Daoy (cell line): ENCODE data around the gene GDA. TPM values are rescaled to one million over a fixed set of nuclear protein-coding genes. Genes with fewer than 3 reads are reported as not detected.

ENCODE experiments used
- DNase-seq: peaks from one replicate; pipeline ENCODE4 v3.0.0-alpha.2; 2015; ENCODE audit warnings: low read depth
- total RNA-seq: library from RNA; depleted of rRNA; stranded (reverse); fragments of >200 nt; shearing (Covaris generic); gene quantifications from 2 replicates; pipeline ENCODE4 v1.2.3, GENCODE V29; 2014

GDA gene
- total RNA-seq, 1 experiment from 2014 or later: 3.7 TPM

DNA sequence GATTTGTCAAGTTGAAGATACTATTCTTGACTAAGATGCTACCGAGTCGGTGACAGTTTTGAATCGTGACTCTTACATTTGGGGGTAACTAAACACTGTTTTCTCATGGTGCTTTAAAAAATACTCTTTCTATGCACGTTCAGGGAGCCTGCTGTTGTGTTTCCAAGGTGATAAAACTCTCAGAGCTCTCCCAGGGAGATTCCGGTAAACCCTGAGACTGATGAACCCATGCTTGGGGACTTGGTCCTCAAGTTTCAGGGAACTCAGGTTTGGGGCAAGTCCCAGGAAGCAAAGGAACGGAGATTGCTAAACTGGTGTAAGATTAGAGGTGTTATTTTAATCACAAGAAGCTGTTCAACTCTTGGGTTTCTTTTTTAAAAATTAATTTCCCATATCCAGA is 1.4 kb downstream of the GDA start:
- DNase-seq: peak; percentile 46

GRCh38 chr9:72151104-72151503 is 1.9 kb downstream of the GDA start:
- DNase-seq: no peak

DNA sequence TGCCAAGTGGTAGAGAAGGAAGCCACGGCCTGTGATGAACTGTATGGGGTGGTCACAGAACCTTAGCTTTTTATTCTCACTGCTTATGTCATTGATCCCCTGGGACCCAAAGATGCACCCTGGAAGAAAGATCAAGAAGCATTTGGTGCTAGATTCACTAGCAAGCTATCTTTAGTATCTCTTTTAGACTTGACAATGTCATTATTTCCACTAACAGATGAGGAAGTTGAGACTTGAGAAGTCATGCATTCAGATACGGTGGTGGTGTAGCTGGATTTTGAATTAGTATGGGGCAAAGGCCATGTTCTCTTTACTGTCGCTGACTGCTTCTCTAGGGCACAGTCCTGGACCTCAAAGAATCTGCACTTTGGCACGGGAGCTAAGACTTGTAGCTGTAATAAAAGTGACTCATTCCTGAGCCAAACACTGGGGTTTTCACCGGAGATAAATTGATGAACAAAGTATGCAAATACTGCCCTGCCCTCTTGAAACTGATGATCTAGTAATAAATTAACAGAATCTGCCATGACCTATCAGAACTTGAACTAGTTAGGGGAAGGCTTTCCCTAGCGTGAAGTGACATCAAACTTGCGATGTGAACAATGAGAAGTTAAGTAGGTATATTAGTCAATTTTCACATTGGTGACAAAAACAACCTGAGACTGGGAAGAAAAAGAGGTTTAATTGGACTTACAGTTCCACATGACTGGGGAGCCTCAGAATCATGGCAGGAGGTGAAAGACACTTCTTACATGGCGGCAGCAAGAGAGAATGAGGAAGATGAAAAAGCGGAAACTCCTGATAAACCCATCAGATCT is 5.4 kb downstream of the GDA start:
- peak; percentile 62 for DNase-seq

- DNase-seq: no peak
Measured at GRCh38 chr9:72155301-72155700, 6.1 kb downstream of the GDA start.

GRCh38 chr9:72156586-72156985 is 7.3 kb downstream of the GDA start:
- peak; percentile 44 for DNase-seq

DNA sequence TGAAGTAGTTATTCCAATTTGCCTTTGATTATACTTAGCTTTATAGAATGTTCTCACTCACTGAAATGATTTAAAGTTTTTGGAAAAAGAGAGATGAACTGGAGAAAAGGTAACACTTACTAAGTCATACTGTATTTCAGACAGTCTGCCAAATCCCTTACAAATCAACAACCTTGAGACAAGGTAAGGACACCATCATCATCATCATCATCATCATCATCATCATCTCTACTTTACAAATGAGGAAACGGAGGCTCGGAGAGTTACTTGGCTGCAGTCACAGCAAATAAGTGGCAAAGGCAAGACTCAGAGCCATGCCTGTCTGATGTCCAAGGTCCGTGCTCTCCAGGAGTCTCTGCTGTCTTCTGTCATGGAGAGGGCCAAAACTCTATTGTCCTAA is 9.4 kb downstream of the GDA start:
- no peak for DNase-seq

GRCh38 chr9:72160446-72161123 is 11.3 kb downstream of the GDA start:
- DNase-seq: no peak

- DNase-seq: no peak
Measured at GRCh38 chr9:72165326-72165725, 16.1 kb downstream of the GDA start.

GRCh38 chr9:72165821-72166547 is 16.7 kb downstream of the GDA start:
- no peak for DNase-seq

DNA sequence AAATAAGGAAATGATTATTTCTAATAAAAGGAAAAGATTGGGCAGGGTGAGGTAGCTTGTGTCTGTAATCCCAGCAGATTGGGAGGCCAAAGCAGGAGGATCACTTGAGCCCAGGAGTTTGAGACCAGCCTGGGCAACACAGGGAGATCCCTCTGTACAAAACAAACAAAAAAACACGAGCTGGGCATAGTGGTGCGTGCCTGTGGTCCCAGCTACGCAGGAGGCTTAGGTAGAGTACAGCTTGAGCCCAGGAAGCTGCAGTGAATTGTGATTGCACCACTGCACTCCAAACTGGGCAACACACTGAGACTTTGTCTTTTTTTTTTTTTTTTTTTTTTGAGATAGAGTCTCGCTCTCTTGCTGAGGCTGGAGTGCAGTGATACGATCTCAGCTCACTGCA is 18.8 kb downstream of the GDA start:
- no peak for DNase-seq

DNA sequence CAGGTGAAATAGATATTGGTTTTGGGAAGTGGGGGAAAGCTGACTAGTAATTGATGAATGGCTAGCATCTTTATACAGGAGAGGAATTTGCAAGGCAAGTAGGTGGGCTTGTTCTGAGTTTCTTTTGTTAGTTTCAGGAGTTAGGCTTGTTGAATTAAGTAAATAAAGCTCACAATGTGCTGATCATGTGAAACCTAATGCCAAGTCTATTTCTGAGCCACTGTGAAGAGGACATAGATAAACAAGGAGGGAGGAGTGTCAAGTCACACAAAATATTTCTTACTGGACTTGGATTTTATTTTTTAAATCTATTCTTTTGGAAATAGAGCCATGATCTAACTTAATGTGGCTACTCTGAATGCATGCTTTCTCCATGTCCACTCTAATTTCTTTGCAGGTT is 19.9 kb downstream of the GDA start:
- no peak for DNase-seq

DNA sequence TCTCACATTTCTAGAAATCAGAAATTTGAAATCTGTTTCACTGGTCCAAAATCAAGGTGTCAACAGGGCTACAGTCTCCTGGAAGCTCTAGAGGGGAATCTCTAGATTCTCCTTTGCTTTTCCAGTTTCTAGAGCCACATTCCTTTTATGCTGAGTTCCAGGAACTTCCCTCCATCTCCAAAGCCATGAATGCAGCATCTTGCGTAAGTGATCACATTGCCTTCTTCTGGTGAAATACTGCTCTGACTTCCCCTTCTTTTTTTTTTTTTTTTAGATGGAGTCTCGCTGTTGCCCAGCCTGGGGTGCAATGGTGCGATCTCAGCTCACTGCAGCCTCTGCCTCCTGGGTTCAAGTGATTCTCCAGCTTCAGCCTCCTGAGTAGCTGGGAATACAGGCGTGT is 23.8 kb downstream of the GDA start:
- DNase-seq: no peak

DNA sequence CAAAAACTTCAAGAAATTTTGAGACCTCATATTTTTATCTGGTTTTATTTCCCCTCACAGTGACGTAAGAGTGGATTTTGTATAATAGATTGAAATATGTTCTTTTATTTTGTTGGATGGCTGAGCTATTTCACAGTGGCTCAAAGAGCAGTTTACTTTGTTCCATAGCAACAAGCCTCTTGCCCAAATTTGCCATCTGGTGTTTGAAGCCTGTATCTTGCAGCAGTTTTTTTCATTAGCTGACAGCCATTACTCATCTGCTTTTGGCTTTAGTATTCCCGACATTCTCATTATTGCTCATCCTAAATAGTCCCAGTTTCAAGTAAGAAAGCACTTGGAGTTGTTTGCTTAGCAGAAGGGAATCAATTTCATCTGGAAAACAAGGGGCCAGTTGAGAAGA is 36.3 kb downstream of the GDA start:
- no peak for DNase-seq

DNA sequence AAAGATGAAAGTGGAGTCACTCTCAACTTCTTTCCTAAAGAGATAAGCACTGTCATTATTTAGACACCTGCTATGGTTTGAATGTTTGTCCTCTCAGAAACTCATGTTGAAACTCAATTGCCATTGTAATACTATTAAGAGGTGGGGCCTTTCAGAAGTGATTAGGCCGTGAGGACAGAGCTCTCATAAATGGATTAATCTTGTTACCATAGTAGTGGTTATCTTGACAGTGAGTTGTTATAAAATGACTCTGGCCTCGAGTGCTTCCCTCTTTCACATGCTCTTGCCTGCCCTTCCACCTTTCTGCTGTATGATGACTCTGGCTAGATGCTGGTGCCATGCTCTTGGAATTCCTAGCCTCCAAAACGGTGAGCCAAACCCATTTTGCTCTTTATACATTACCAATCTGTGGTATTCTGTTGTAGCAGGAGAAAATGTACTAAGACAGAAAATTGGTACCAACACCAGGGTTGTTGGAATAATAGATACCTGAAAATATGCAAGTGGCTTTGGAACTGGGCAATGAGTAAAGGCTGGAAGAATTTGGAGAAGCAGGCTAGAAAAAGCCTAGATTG is 38.0 kb downstream of the GDA start:
- DNase-seq: no peak

DNA sequence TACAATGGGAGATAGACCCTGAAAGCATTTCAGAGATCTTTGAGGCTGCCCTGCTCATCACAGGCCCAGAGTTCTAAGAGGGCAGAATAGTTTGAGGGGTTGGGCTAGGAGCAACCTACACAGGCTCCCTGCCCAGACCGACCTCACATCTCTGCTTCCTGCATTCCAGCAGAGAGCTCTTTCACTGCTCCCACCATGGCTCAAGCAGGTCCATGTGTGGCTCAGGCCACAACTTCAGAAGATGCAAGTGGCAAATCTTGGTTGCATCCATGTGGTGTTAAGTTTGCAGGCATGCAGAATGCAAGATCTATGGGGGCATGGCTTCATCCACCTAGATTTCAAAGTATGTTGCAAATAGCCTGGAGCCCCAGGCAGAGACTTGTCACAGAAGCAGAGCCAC is 39.0 kb downstream of the GDA start:
- DNase-seq: no peak

DNA sequence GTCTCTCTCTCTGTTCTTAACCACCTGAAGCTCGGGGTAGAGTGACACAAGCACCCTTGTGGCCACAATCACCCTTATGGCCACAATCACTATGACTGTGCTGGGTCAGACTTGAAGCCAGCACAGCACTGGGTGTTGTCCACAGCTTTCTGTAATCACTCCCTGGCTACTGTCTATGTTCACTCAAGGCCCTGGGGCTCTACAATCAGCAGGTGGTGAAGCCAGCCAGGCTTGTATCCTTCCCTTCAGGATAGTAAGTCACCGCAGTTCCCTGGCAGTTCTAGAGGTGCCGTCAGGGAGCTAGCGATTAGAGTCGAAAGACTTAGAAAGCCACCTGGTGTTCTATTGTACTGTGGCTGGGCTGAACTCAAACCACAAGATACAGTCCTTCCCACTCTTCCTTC is 44.2 kb downstream of the GDA start:
- DNase-seq: no peak

GRCh38 chr9:72199238-72199637 is 50.0 kb downstream of the GDA start:
- DNase-seq: no peak

- DNase-seq: no peak
Measured at GRCh38 chr9:72200452-72200851, 51.2 kb downstream of the GDA start.

DNA sequence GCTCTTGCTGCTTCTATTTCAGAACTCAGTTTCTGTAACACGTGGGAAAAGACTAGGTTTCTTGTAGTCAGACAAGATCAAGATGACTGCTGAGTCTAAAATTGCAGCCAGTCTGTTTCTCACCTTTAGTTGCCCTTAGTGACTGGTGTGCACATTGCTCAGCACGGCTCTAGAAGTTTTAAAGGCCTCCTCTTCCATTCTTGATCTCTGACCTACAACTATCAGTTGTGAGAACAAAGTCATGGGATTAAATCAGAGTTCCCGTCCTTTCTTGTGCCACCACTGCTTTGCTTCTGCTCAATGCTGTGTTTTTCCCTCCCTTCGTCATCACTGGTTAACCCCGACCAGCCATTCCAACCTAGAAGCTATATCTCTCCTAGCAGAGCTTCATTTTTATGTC is 52.8 kb downstream of the GDA start:
- no peak for DNase-seq

- DNase-seq: peak; percentile 52
Measured at GRCh38 chr9:72203205-72203803, 54.1 kb downstream of the GDA start.

GRCh38 chr9:72204062-72204461 is 54.8 kb downstream of the GDA start:
- no peak for DNase-seq

DNA sequence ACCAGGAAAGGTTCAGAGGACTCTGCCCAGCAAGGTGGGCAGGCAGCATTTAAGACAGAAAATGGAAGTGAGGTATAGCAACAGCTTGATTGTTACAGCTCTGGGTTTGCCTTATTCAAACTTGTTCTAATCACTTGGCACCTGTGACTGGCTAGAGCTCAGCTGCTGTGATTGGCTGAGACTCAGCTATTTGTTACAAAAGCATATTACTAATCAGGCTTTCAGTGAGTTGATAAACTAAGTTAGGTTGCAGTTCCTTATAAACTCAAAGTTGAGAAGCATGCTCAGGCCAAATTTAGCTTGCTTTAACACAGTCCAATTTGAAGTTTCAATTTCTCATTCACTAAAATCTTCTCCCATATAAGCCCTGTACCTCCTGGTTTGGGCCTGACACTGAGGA is 56.3 kb downstream of the GDA start:
- DNase-seq: no peak
